ENCODE results near the gene LMF1.

LMF1 gene

GRCh38 chr16:943971-944370 is 26.8 kb downstream of the LMF1 start:
- no peak for DNase-seq (ENCODE audit: extremely low read depth, low read depth)
- TF ChIP-seq CTCF (IDR thresholded peaks at IDR 0.05; ENCODE audit: low read depth, low read length) = no peak

DNA sequence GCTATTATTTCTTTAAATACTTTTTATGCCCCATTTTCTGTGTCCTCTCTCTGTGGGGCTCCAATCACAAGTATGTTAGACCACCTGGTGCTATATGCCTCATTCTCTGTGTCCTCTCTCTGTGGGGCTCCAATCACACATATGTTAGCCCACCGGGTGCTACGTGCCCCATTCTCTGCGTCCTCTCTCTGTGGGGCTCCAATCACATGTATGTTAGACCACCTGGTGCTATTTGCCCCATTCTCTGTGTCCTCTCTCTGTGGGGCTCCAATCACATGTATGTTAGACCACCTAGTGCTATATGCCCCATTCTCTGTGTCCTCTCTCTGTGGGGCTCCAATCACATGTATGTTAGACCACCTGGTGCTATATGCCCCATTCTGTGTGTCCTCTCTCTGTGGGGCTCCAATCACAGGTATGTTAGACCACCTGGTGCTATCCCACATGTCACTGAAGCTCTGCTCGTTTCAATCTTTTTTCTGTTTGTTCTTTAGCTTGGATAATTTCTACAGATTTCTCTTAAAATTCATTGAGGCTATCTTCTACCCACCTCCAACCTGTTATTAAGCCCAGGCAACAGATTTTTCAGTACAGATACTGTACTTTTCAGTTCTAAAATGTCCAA is 28.2 kb downstream of the LMF1 start:
- DNase-seq (ENCODE audit: extremely low read depth, low read depth) = no peak
- no peak for TF ChIP-seq CTCF (IDR thresholded peaks at IDR 0.05; ENCODE audit: low read depth, low read length)

GRCh38 chr16:939941-940340 is 30.8 kb downstream of the LMF1 start:
- no peak for TF ChIP-seq CTCF (IDR thresholded peaks at IDR 0.05; ENCODE audit: low read depth, low read length)
- no peak for DNase-seq (ENCODE audit: extremely low read depth, low read depth)

DNA sequence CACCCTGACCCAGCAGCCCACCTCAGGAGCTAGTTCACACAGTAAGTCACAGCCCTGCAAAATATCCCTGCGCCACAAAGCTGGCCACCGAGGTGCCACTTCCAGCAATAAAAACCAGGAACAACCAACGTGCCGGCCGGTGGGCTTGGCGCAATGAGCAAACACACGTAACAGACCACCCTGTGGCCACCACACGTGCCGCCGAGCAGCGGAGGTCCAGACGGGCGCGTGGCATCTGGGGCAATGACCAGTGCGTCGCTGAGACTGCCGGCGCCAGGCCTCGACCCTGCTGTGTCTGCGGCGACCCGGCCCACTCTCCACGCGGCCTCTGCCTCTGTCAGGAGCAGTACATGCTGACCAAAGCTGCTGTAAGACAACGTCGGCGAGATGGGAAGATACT is 31.5 kb downstream of the LMF1 start:
- TF ChIP-seq CTCF (IDR thresholded peaks at IDR 0.05; ENCODE audit: low read depth, low read length) = no peak
- no peak for DNase-seq (ENCODE audit: extremely low read depth, low read depth)

GRCh38 chr16:938752-939151 is 32.0 kb downstream of the LMF1 start:
- no peak for TF ChIP-seq CTCF (IDR thresholded peaks at IDR 0.05; ENCODE audit: low read depth, low read length)
- no peak for DNase-seq (ENCODE audit: extremely low read depth, low read depth)

DNA sequence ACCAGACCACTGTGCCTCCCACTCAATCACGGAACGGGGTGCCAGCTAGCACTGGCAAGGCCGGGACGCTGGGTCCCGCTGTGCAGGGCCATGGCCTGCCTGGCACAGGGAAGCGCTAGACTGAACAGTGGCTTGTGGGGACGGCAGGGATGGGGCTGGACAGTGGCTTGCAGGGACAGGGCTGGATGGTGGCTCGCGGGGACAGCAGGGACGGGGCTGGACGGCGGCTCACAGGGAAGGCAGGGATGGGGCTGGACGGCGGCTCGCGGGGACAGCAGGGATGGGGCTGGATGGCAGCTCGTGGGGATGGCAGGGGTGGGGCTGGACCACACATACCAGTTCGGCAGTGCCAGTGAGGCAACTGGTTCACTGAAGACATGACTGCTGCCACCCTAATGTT is 32.6 kb downstream of the LMF1 start:
- no peak for DNase-seq (ENCODE audit: extremely low read depth, low read depth)
- TF ChIP-seq CTCF (IDR thresholded peaks at IDR 0.05; ENCODE audit: low read depth, low read length) = no peak

DNA sequence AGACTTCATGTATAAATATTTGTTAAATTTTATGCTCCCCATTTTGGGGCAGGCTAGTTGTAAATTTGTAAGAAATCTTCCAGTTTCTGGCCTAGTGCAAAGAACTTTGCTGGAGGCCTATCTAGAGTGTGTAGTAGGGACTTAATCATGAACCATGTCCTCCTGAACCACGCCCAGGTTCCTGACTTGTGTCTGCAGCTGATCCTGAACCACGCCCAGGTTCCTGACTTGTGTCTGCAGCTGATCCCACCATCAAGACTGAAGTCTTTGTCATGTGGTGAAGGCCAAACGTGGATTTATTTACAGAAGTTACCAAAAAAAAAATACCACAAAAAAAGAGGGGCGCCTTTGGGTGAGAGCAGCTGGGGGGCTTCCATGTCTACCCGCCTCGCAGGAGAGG is 33.1 kb downstream of the LMF1 start:
- no peak for DNase-seq (ENCODE audit: extremely low read depth, low read depth)
- no peak for TF ChIP-seq CTCF (IDR thresholded peaks at IDR 0.05; ENCODE audit: low read depth, low read length)
